K562 (cell line): ENCODE data around the gene PLOD1. TPM values are rescaled to one million over a fixed set of nuclear protein-coding genes. Genes with fewer than 3 reads are reported as not detected.
"Not testable (repeated sequence)": the region's sequence is repeated elsewhere in the genome, so short reads cannot be mapped to it uniquely, and the experiment has no call there.

ENCODE experiments used
- ATAC-seq: fragments of 200-7000 bp; cut with Tn5 transposase; 3 replicates; pipeline ENCODE4 v1.9.1; 2020; ENCODE audit warnings: moderate library complexity
- BruUV-seq: library from RNA; stranded (reverse); fragments of 400-500 nt; replicated peaks from 2 replicates; lab custom pipeline; 2021; lab: Mats Ljungman, UMichigan
- CTCF ChIA-PET: fragments of 300-600 bp; formaldehyde crosslinking; extraction: SDS; loops from one replicate; lab custom pipeline; 2021; ENCODE audit warnings: low intra/inter-chr PET ratio; lab: Yijun Ruan, JAX
- POLR2A ChIA-PET: fragments of 300-600, 350-650 bp; sonication (Branson Sonifier 250); formaldehyde crosslinking; extraction: SDS; loops from one replicate; lab custom pipeline; 2021; ENCODE audit warnings: antibody characterized with exemption, inconsistent platforms; lab: Yijun Ruan, JAX
- DNase-seq, 4 experiments: peaks; one replicate each; pipeline versions ENCODE4 v3.0.0 to v3.0.0-alpha.2; 2011 to 2018; ENCODE audit warnings: low spot score in 3 of 4, mixed read lengths in 3 of 4; ENCODE audit errors: extremely low read depth in 1 of 4
- FAIRE-seq: peaks from 2 replicates; lab custom pipeline; 2011; peaks lifted over from hg19 to GRCh38; lab: Jason Lieb, UNC
- H2AFZ ChIP-seq: 2 replicates; pipeline ENCODE4 v1.6.0; 2011; ENCODE audit warnings: low read depth, low read length, control low read depth, inconsistent platforms
- H3K27ac ChIP-seq: fragments of 200-600 bp; 3 replicates; pipeline ENCODE4 v1.8.0; 2011; ENCODE audit warnings: low read depth, mild to moderate bottlenecking, control low read depth, inconsistent platforms, low read length, moderate library complexity, mixed read lengths; ENCODE audit errors: extremely low read depth
- H3K27me3 ChIP-seq, 2 experiments: fragments of 300-600 bp in 1 of 2; 2 replicates in 1 of 2; 3 replicates in 1 of 2; pipeline versions ENCODE4 v1.6.0 to v1.8.0; 2011; ENCODE audit warnings: inconsistent platforms in 2 of 2, low read length in 2 of 2, mild to moderate bottlenecking in 1 of 2, mixed read lengths in 1 of 2, moderate library complexity in 1 of 2; ENCODE audit not compliant: control insufficient read depth in 2 of 2, insufficient read depth in 2 of 2
- H3K36me3 ChIP-seq: fragments of 300-600 bp; 3 replicates; pipeline ENCODE4 v1.8.0; 2011; ENCODE audit warnings: mild to moderate bottlenecking, low read length, inconsistent platforms; ENCODE audit not compliant: control insufficient read depth, insufficient read depth
- H3K4me1 ChIP-seq, 2 experiments: fragments of 200-600 bp in 1 of 2; replicated peaks in 1 of 2; 2 replicates in 1 of 2; 3 replicates in 1 of 2; pipeline versions ENCODE4 v1.5.1 to v1.8.0; 2011; ENCODE audit warnings: inconsistent platforms in 2 of 2, low read length in 2 of 2, mild to moderate bottlenecking in 1 of 2, mixed read lengths in 1 of 2, moderate library complexity in 1 of 2; ENCODE audit not compliant: control insufficient read depth in 2 of 2, insufficient read depth in 2 of 2
- H3K4me2 ChIP-seq: 2 replicates; pipeline ENCODE4 v1.6.1; 2011; ENCODE audit warnings: low read length, control low read depth, inconsistent platforms, mixed read lengths; ENCODE audit not compliant: insufficient read depth
- H3K4me3 ChIP-seq: fragments of 200-600 bp; sonication (generic), shearing (Covaris generic); 2 replicates; pipeline ENCODE4 v1.5.1; 2016; ENCODE audit warnings: control low read depth, inconsistent platforms
- H3K79me2 ChIP-seq: fragments of 200-600 bp; 3 replicates; pipeline ENCODE4 v1.8.0; 2011; ENCODE audit warnings: low read length, inconsistent platforms; ENCODE audit not compliant: control insufficient read depth, insufficient read depth
- H3K9ac ChIP-seq, 2 experiments: 2 replicates each; pipeline versions ENCODE4 v1.6.0 to v1.6.1; 2011; ENCODE audit warnings: low read depth in 2 of 2, low read length in 2 of 2, control low read depth in 1 of 2, inconsistent platforms in 1 of 2, mild to moderate bottlenecking in 1 of 2, mixed read lengths in 1 of 2; ENCODE audit not compliant: insufficient read depth in 1 of 2
- H3K9me1 ChIP-seq: one replicate; pipeline ENCODE4 v1.6.0; 2011; ENCODE audit warnings: inconsistent platforms, mild to moderate bottlenecking, low read length, moderate library complexity; ENCODE audit not compliant: control insufficient read depth, insufficient read depth
- H3K9me3 ChIP-seq: replicated peaks from 2 replicates; pipeline ENCODE4 v1.5.1; 2011; ENCODE audit warnings: low read depth, low read length, inconsistent platforms; ENCODE audit not compliant: control insufficient read depth, insufficient read depth
- H4K20me1 ChIP-seq: replicated peaks from 2 replicates; pipeline ENCODE4 v1.6.1; 2011; ENCODE audit warnings: low read length, inconsistent platforms, mixed read lengths; ENCODE audit not compliant: control insufficient read depth, insufficient read depth
- CSDE1 ChIP-seq, 2 experiments: fragments of 450-650 bp; IDR thresholded peaks; 2 replicates each; pipeline ENCODE4 v1.6.1; 2016; ENCODE audit warnings: mild to moderate bottlenecking in 1 of 2
- EP400 ChIP-seq: fragments of 450-650 bp; IDR thresholded peaks from 2 replicates; pipeline ENCODE4 v1.6.1; 2017; ENCODE audit warnings: antibody characterized with exemption, mild to moderate bottlenecking, moderate library complexity
- POLR2G ChIP-seq: fragments of 200-400 bp; formaldehyde crosslinking; IDR thresholded peaks from 2 replicates; pipeline ENCODE4 v1.6.1; 2017; ENCODE audit warnings: low read depth, mild to moderate bottlenecking, antibody characterized with exemption, low read length, moderate library complexity
- RBFOX2 ChIP-seq: fragments of 200-400 bp; formaldehyde crosslinking; IDR thresholded peaks from 2 replicates; pipeline ENCODE4 v1.6.1; 2017; ENCODE audit warnings: low read depth, mild to moderate bottlenecking, low read length, moderate library complexity
- SUPT5H ChIP-seq: fragments of 450-650 bp; IDR thresholded peaks from 2 replicates; pipeline ENCODE4 v1.6.1; 2016
- WGBS: fragments of 100-300 bp; shearing (Covaris generic); methylation state at CpG from one replicate; pipeline ENCODE4 v1.1.6; 2016; ENCODE audit warnings: low coverage, mixed read lengths; ENCODE audit not compliant: insufficient coverage; ENCODE audit errors: missing lambda C conversion rate; 5-methylcytosine and 5-hydroxymethylcytosine counted together
- in situ Hi-C: fragments of 300-500 bp; cut with MboI; formaldehyde crosslinking; loops from 4 replicates; pipeline ENCODE4 v1.15.0; 2018; ENCODE audit warnings: inconsistent platforms, mixed read lengths
- intact Hi-C: fragments of 100-400 bp; cut with micrococcal nuclease; formaldehyde crosslinking; loops from 2 replicates; pipeline ENCODE4 v1.14.2; 2022
- polyA plus RNA-seq, 8 experiments: library from polyadenylated mRNA; depleted of rRNA in 4 of 8; stranded (reverse) in 5 of 8; unstranded in 3 of 8; fragments of >200 nt; fragmentation: Nextera tagmentation in 2 of 8; fragmentation: Illumina TruSeq in 1 of 8; extraction: Ambion mirVana in 2 of 8; extraction: Trizol in 1 of 8; gene quantifications; 2 replicates each; pipeline versions ENCODE4 v1.2.1 to v1.2.3, GENCODE V29; 2011 to 2014; ENCODE audit warnings: inconsistent platforms in 1 of 8, missing spikeins in 1 of 8
- total RNA-seq, 7 experiments: library from RNA; depleted of rRNA in 6 of 7; stranded (reverse); fragments of >200 nt in 6 of 7; fragmentation: Illumina TruSeq in 2 of 7; extraction: Trizol in 2 of 7; gene quantifications; 2 replicates each; pipeline versions ENCODE4 v1.2.1 to v1.2.3, GENCODE V29; 2011 to 2021; ENCODE audit warnings: low replicate concordance in 1 of 7

The PLOD1 gene
- total and polyA plus RNA-seq, 9 of the 15 experiments (the other 6 are each of a cell fraction or from before 2014, with no cell fraction given), result 16.6 to 90.8 (median 52.7) TPM

- DNase-seq (no peak), FAIRE-seq (no peak)
- POLR2A ChIA-PET, result no interaction called here
- Histone ChIP-seq H3K79me2 (peaks cover 11% of the 10 kb centered on the region; the same call in 2 of the 3 replicates), H4K20me1 (no peaks in the 10 kb centered on the region), H3K27me3 (no peaks in the 10 kb centered on the region), H3K36me3 (peaks cover 87% of the 10 kb centered on the region)
- WGBS, result 87% methylated on average over 6 of the region's 6 CpGs
- intact Hi-C loops, result no loop called here
- no TSS peak for BruUV-seq
- TF ChIP-seq POLR2G (peak; percentile 18; the same call in 1 of the 2 replicates), EP400 (no peak), CSDE1 (IDR thresholded peaks at IDR 0.05) (no peak), RBFOX2 (0 out of 2 replicates have a peak, but pooled peaks have one; percentile 33), SUPT5H (peak; percentile 6; the same call in 1 of the 2 replicates)
- TF ChIP-seq, all 486 proteins: peak for 3
- CTCF ChIA-PET, result no interaction called here
- Histone ChIP-seq H2AFZ (no peak overlapping the region), H3K27ac (no peak overlapping the region), H3K4me1 (peaks cover 25 to 36% of the 10 kb centered on the region in 2 experiments; a peak in 4 of 5 replicates), H3K4me2 (no peak overlapping the region), H3K9me3 (no peaks in the 10 kb centered on the region), H3K4me3 (no peak overlapping the region), H3K9me1 (no peaks in the 10 kb centered on the region), H3K9ac (0 out of 4 replicates have a peak overlapping the region, but pooled peaks of 1 of the 2 experiments have one; percentile 66)
- in situ Hi-C loops, result no loop called here
- ATAC-seq, result no peak
These were observed 72.7 kb downstream of the PLOD1 start for GRCh38 chr1:12007204-12007603.

GRCh38 chr1:12008355-12008754, 73.8 kb downstream of the PLOD1 start:
- CTCF ChIA-PET, ATAC-seq, H3K27ac ChIP-seq, POLR2A ChIA-PET, H3K4me3 ChIP-seq, in situ Hi-C loops, H4K20me1 ChIP-seq, H3K9ac ChIP-seq, BruUV-seq, H3K4me2 ChIP-seq, H2AFZ ChIP-seq, H3K27me3 ChIP-seq: not testable (repeated sequence)
- Histone ChIP-seq H3K79me2 (peaks cover 11% of the 10 kb centered on the region), H3K36me3 (peaks cover 88% of the 10 kb centered on the region)
- TF ChIP-seq POLR2G, result peak; percentile 24; the same call in 1 of the 2 replicates
- TF ChIP-seq, all 486 proteins: peak for 1; not testable (repeated sequence) for 485
- peaks cover 34 to 44% of the 10 kb centered on the region in 2 experiments for H3K4me1 ChIP-seq
- intact Hi-C loops, FAIRE-seq, DNase-seq, H3K9me3 ChIP-seq, H3K9me1 ChIP-seq: not testable (repeated sequence)
- WGBS, result 80% methylated on average over 1 of the region's 33 CpGs
